GM13977 (cell line): Measurements from ENCODE around the gene FMNL2.

ENCODE experiments used
- DNase-seq: peaks from one replicate; pipeline ENCODE4 v3.0.0; 2012; ENCODE audit warnings: low spot score
- CTCF ChIP-seq: IDR thresholded peaks from 2 replicates; pipeline ENCODE4 v1.5.1; 2012; ENCODE audit warnings: mild to moderate bottlenecking, control low read depth; ENCODE audit not compliant: insufficient read depth; ENCODE audit errors: extremely low read depth, missing control alignments
- in situ Hi-C: fragments of 300-500 bp; cut with MboI; formaldehyde crosslinking; loops from one replicate; pipeline ENCODE4 v1.12.0; 2022; ENCODE audit warnings: low sequenced_read_pairs, low pct_unique_long_range_greater_than_20kb, mixed read lengths, inconsistent platforms; ENCODE audit not compliant: unreplicated experiment

FMNL2 gene

GRCh38 chr2:152428800-152429582, 94.0 kb downstream of the FMNL2 start:
- in situ Hi-C loops: no loop called here
- TF ChIP-seq CTCF: no peak
- DNase-seq: no peak

- in situ Hi-C loops: no loop called here
- no peak for DNase-seq
- no peak for TF ChIP-seq CTCF
Observed at GRCh38 chr2:152430876-152431275, 95.9 kb downstream of the FMNL2 start.

GRCh38 chr2:152431370-152432098, 96.6 kb downstream of the FMNL2 start:
- no peak for TF ChIP-seq CTCF
- no peak for DNase-seq
- in situ Hi-C loops: no loop called here

GRCh38 chr2:152432206-152432653, 97.3 kb downstream of the FMNL2 start:
- in situ Hi-C loops: no loop called here
- TF ChIP-seq CTCF: no peak
- DNase-seq: no peak

- in situ Hi-C loops: no loop called here
- no peak for DNase-seq
- no peak for TF ChIP-seq CTCF
Observed at GRCh38 chr2:152432765-152433164, 97.8 kb downstream of the FMNL2 start.

- DNase-seq: no peak
- in situ Hi-C loops: no loop called here
- TF ChIP-seq CTCF: no peak
Observed at GRCh38 chr2:152433289-152433688, 98.3 kb downstream of the FMNL2 start.
